H9 (cell line): ENCODE data around the gene RNF225. TPM values are rescaled to one million over a fixed set of nuclear protein-coding genes. Genes with fewer than 3 reads are reported as not detected.

Source experiments
- DNase-seq: peaks from one replicate; pipeline ENCODE4 v3.0.0-alpha.2; 2017
- H2AFZ ChIP-seq: one replicate; pipeline ENCODE4 v1.6.1; 2013; ENCODE audit warnings: mild to moderate bottlenecking, low read length, control low read depth, moderate library complexity
- H2AK5ac ChIP-seq: 2 replicates; pipeline ENCODE4 v1.6.1; 2013; ENCODE audit warnings: low read length, control low read depth, mixed read lengths; ENCODE audit not compliant: insufficient read length
- H2BK120ac ChIP-seq: one replicate; pipeline ENCODE4 v1.6.1; 2013; ENCODE audit warnings: low read depth, mild to moderate bottlenecking, low read length, control low read depth, inconsistent platforms; ENCODE audit not compliant: poor library complexity, severe bottlenecking
- H2BK12ac ChIP-seq: 2 replicates; pipeline ENCODE4 v1.6.1; 2013; ENCODE audit warnings: low read length, control low read depth, mixed read lengths, low read depth; ENCODE audit not compliant: insufficient read length
- H2BK15ac ChIP-seq: 2 replicates; pipeline ENCODE4 v1.6.1; 2013; ENCODE audit warnings: low read depth, low read length, control low read depth
- H2BK20ac ChIP-seq: one replicate; pipeline ENCODE4 v1.6.1; 2013; ENCODE audit warnings: low read depth, mild to moderate bottlenecking, low read length, control low read depth, inconsistent platforms; ENCODE audit not compliant: poor library complexity, severe bottlenecking
- H2BK5ac ChIP-seq: 2 replicates; pipeline ENCODE4 v1.6.1; 2013; ENCODE audit warnings: low read length, control low read depth, mixed read lengths; ENCODE audit not compliant: insufficient read length
- H3K14ac ChIP-seq: 2 replicates; pipeline ENCODE4 v1.6.1; 2013; ENCODE audit warnings: low read length, control low read depth; ENCODE audit not compliant: insufficient read depth
- H3K18ac ChIP-seq: 2 replicates; pipeline ENCODE4 v1.6.1; 2013; ENCODE audit warnings: low read depth, mild to moderate bottlenecking, mixed read lengths, low read length, control low read depth; ENCODE audit not compliant: insufficient read length
- H3K23ac ChIP-seq: 2 replicates; pipeline ENCODE4 v1.6.1; 2013; ENCODE audit warnings: low read length, control low read depth, mixed read lengths, low read depth; ENCODE audit not compliant: insufficient read length
- H3K23me2 ChIP-seq: 2 replicates; pipeline ENCODE4 v1.6.1; 2013; ENCODE audit warnings: low read depth, mild to moderate bottlenecking, mixed read lengths, low read length, control low read depth; ENCODE audit not compliant: insufficient read length, poor library complexity, severe bottlenecking
- H3K27ac ChIP-seq: 2 replicates; pipeline ENCODE4 v1.5.1; 2013; ENCODE audit warnings: low read length, control low read depth, mixed read lengths, low read depth; ENCODE audit not compliant: insufficient read length
- H3K27me3 ChIP-seq: 2 replicates; pipeline ENCODE4 v1.6.1; 2013; ENCODE audit warnings: low read length, control low read depth, inconsistent platforms; ENCODE audit not compliant: insufficient read depth
- H3K4ac ChIP-seq: 2 replicates; pipeline ENCODE4 v1.6.1; 2013; ENCODE audit warnings: low read depth, mild to moderate bottlenecking, control low read depth, inconsistent platforms, low read length, moderate library complexity
- H3K4me1 ChIP-seq: 2 replicates; pipeline ENCODE4 v1.6.1; 2013; ENCODE audit warnings: low read length, control low read depth, inconsistent platforms; ENCODE audit not compliant: insufficient read depth
- H3K4me2 ChIP-seq: 2 replicates; pipeline ENCODE4 v1.6.1; 2013; ENCODE audit warnings: low read length, control low read depth, mixed read lengths; ENCODE audit not compliant: insufficient read length, insufficient read depth
- H3K56ac ChIP-seq: 2 replicates; pipeline ENCODE4 v1.6.1; 2013; ENCODE audit warnings: low read depth, mild to moderate bottlenecking, mixed read lengths, low read length, control low read depth; ENCODE audit not compliant: insufficient read length
- H3K79me1 ChIP-seq: 2 replicates; pipeline ENCODE4 v1.6.1; 2013; ENCODE audit warnings: low read depth, mild to moderate bottlenecking, moderate library complexity, low read length, control low read depth, inconsistent platforms; ENCODE audit not compliant: insufficient read depth, poor library complexity, severe bottlenecking
- H3K79me2 ChIP-seq: 2 replicates; pipeline ENCODE4 v1.6.1; 2013; ENCODE audit warnings: low read length, control low read depth, inconsistent platforms; ENCODE audit not compliant: insufficient read depth
- H3K9ac ChIP-seq: 2 replicates; pipeline ENCODE4 v1.6.1; 2013; ENCODE audit warnings: low read length, control low read depth, mixed read lengths; ENCODE audit not compliant: insufficient read length; ENCODE audit errors: extremely low read depth
- H3K9me3 ChIP-seq: one replicate; pipeline ENCODE4 v1.6.1; 2013; ENCODE audit warnings: low read depth, low read length, inconsistent platforms; ENCODE audit not compliant: control insufficient read depth
- H3T11ph ChIP-seq: one replicate; pipeline ENCODE4 v1.6.1; 2013; ENCODE audit warnings: mild to moderate bottlenecking, low read length, control low read depth, inconsistent platforms
- H4K20me1 ChIP-seq: one replicate; pipeline ENCODE4 v1.6.1; 2013; ENCODE audit not compliant: control insufficient read depth, insufficient read length, insufficient read depth
- H4K5ac ChIP-seq: 2 replicates; pipeline ENCODE4 v1.6.1; 2013; ENCODE audit warnings: low read depth, mild to moderate bottlenecking, mixed read lengths, low read length, control low read depth; ENCODE audit not compliant: insufficient read length
- H4K8ac ChIP-seq: replicated peaks from 2 replicates; pipeline ENCODE4 v1.6.1; 2013; ENCODE audit warnings: low read length, control low read depth, mixed read lengths, low read depth; ENCODE audit not compliant: insufficient read length
- H4K91ac ChIP-seq: 2 replicates; pipeline ENCODE4 v1.6.1; 2013; ENCODE audit warnings: low read depth, mild to moderate bottlenecking, moderate library complexity, mixed read lengths, low read length, control low read depth; ENCODE audit not compliant: insufficient read length
- H3K27ac Mint-ChIP-seq, 3 experiments: 2 replicates in 2 of 3; 3 replicates in 1 of 3; pipeline ENCODE4 v1.8.0; 2020 to 2021; ENCODE audit warnings: mixed read lengths in 3 of 3, mild to moderate bottlenecking in 1 of 3, moderate library complexity in 1 of 3
- H3K27me3 Mint-ChIP-seq: 2 replicates; pipeline ENCODE4 v1.8.0; 2021; ENCODE audit warnings: low read depth, mild to moderate bottlenecking, moderate library complexity, mixed read lengths
- H3K36me3 Mint-ChIP-seq, 3 experiments: 2 replicates in 2 of 3; 3 replicates in 1 of 3; pipeline ENCODE4 v1.8.0; 2020 to 2021; ENCODE audit warnings: low read depth in 3 of 3, mixed read lengths in 3 of 3; ENCODE audit not compliant: insufficient read depth in 1 of 3
- H3K4me1 Mint-ChIP-seq, 2 experiments: 2 replicates each; pipeline ENCODE4 v1.8.0; 2020; ENCODE audit warnings: mixed read lengths in 2 of 2
- H3K4me3 Mint-ChIP-seq, 2 experiments: 2 replicates in 1 of 2; 3 replicates in 1 of 2; pipeline ENCODE4 v1.8.0; 2020 to 2021; ENCODE audit warnings: mild to moderate bottlenecking in 2 of 2, mixed read lengths in 2 of 2, moderate library complexity in 1 of 2
- H3K9me3 Mint-ChIP-seq, 2 experiments: 2 replicates in 1 of 2; 3 replicates in 1 of 2; pipeline ENCODE4 v1.8.0; 2020; ENCODE audit warnings: mild to moderate bottlenecking in 2 of 2, mixed read lengths in 2 of 2, moderate library complexity in 1 of 2
- CTCF ChIP-seq: fragments of 200-600 bp; sonication (generic); conservative IDR thresholded peaks from 3 replicates; pipeline ENCODE4 v1.8.0; 2021; ENCODE audit warnings: antibody characterized with exemption, mild to moderate bottlenecking
- WGBS: extraction: QIAGEN DNeasy Blood & Tissue Kit; methylation state at CpG from one replicate; pipeline ENCODE4 v1.1.7; 2013; ENCODE audit warnings: missing lambda C conversion rate, low lambda C conversion rate, mixed read lengths; ENCODE audit not compliant: insufficient read length; ENCODE audit errors: extremely low coverage; 5-methylcytosine and 5-hydroxymethylcytosine counted together
- total RNA-seq: library from RNA; stranded (reverse); gene quantifications from 2 replicates; pipeline ENCODE4 v1.2.1, GENCODE V29; 2021

The RNF225 gene
- total RNA-seq, 1 experiment from 2014 or later: 2.1 TPM

- H3K27me3 Mint-ChIP-seq: no peaks in the 10 kb centered on the region
- no peaks in the 10 kb centered on the region for H3K79me1 ChIP-seq
- H4K91ac ChIP-seq: no peak overlapping the region
- H3K4ac ChIP-seq: no peak overlapping the region
- no peak for TF ChIP-seq CTCF
- H2BK5ac ChIP-seq: no peak overlapping the region
- peak; percentile 28 for DNase-seq
- H3K14ac ChIP-seq: no peak overlapping the region; the same call in 1 of the 2 replicates
- H3K9ac ChIP-seq: no peak overlapping the region
- no peak overlapping the region for H3K4me3 Mint-ChIP-seq
- H4K8ac ChIP-seq: no peak overlapping the region
- H3K36me3 Mint-ChIP-seq: no peaks in the 10 kb centered on the region; a peak in 1 of 7 replicates
- no peak overlapping the region for H4K5ac ChIP-seq
- no CpG with 5 or more reads among the region's 19 CpGs for WGBS
- H3K23me2 ChIP-seq: peaks cover 5% of the 10 kb centered on the region
- peak overlapping the region in 2 of 3 experiments; percentile 61 to 72; a peak in 4 of 7 replicates for H3K27ac Mint-ChIP-seq
- H2AK5ac ChIP-seq: no peak overlapping the region
- H2BK15ac ChIP-seq: no peak overlapping the region
- H3K4me2 ChIP-seq: no peak overlapping the region
- no peaks in the 10 kb centered on the region for H3K9me3 ChIP-seq
- H3K9me3 Mint-ChIP-seq: no peaks in the 10 kb centered on the region
- no peak overlapping the region for H2AFZ ChIP-seq
- H3K23ac ChIP-seq: no peak overlapping the region
- no peak overlapping the region for H3K18ac ChIP-seq
- H3K27ac ChIP-seq: no peak overlapping the region
- no peak overlapping the region for H2BK120ac ChIP-seq
- no peaks in the 10 kb centered on the region for H4K20me1 ChIP-seq
- H3T11ph ChIP-seq: no peak overlapping the region
- H3K27me3 ChIP-seq: no peaks in the 10 kb centered on the region
- no peaks in the 10 kb centered on the region for H3K4me1 ChIP-seq
- no peak overlapping the region for H2BK12ac ChIP-seq
- H3K79me2 ChIP-seq: no peaks in the 10 kb centered on the region
- H3K56ac ChIP-seq: no peak overlapping the region
- H2BK20ac ChIP-seq: no peak overlapping the region
- peaks cover 0 to 8% of the 10 kb centered on the region in 2 experiments; a peak in 3 of 4 replicates for H3K4me1 Mint-ChIP-seq
These were observed 37.8 kb upstream of the RNF225 start for GRCh38 chr19:58357481-58358145.
